NCI-H1092 treated with DMSO at 0.1 percent for 48 hours (cell line): Measurements from ENCODE around the gene MDM4.
A peak's percentile ranks its signal among the peaks of the same experiment; 100 is the strongest.

Experiments used
- DNase-seq: peaks from one replicate; lab custom pipeline; 2025; lab: John Stamatoyannopoulos, UW

MDM4 gene

GRCh38 chr1:204578867-204579664 lies 62.9 kb downstream of the MDM4 start:
- DNase-seq: peak; percentile 57

- DNase-seq: no peak
Observed at GRCh38 chr1:204579681-204580080, 63.5 kb downstream of the MDM4 start.

GRCh38 chr1:204580862-204581261 lies 64.7 kb downstream of the MDM4 start:
- DNase-seq: no peak

DNA sequence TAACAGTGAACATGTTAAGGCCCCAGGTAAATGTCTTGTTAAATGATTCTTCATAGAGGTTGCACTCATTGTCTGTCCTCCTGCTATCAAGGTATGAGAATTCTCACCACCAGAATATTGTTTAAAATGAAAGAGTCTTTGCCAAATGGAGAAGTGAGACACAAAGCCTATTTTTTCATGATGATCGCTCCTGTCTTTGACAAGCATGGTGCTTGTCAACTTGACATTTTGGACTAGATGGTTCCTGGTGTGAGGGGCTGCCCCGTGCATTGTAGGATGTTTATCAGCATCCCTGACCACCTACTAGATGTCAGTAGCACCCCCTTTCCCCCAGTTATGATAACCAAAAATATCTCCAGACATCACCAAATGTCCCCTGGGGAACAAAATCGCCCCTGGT lies 65.6 kb downstream of the MDM4 start:
- DNase-seq: no peak

- peak; percentile 90 for DNase-seq
Observed at GRCh38 chr1:204583909-204584632, 67.9 kb downstream of the MDM4 start.

GRCh38 chr1:204584699-204585372 lies 68.6 kb downstream of the MDM4 start:
- no peak for DNase-seq

GRCh38 chr1:204587621-204588020 lies 71.4 kb downstream of the MDM4 start:
- no peak for DNase-seq

GRCh38 chr1:204588826-204589225 lies 72.6 kb downstream of the MDM4 start:
- no peak for DNase-seq

- no peak for DNase-seq
Observed at GRCh38 chr1:204589409-204590038, 73.3 kb downstream of the MDM4 start.

DNA sequence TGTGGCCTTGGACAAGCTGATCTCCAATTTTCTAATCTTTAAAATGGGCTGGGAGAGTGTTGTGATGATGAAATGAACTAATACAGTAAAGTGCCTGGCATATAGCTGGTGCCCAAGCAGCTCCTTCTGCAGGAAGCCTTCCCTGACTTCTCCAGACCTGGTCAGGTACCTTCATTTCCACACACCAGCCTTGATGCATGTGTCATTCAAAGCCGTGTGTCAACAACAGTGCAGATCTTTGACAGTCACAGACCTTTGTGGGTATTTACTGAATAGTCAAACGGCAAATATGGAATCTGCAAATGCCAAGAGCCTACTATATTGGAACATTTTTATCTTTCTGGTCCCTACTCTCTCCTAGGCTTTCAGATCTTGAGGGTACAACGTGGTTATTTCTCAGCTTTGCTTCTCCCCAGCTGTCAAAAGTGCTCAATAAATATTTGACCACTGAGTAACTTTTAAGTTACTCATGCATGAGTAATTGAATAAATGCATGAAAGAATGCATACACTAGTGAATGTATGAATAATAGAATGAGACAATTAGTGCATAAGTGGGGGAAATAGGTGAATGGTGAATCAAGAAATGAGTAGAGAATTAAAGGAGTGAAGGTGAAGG lies 75.4 kb downstream of the MDM4 start:
- DNase-seq: no peak

- DNase-seq: no peak
Observed at GRCh38 chr1:204592246-204592948, 76.2 kb downstream of the MDM4 start.

GRCh38 chr1:204598319-204598969 lies 82.2 kb downstream of the MDM4 start:
- DNase-seq: no peak

DNA sequence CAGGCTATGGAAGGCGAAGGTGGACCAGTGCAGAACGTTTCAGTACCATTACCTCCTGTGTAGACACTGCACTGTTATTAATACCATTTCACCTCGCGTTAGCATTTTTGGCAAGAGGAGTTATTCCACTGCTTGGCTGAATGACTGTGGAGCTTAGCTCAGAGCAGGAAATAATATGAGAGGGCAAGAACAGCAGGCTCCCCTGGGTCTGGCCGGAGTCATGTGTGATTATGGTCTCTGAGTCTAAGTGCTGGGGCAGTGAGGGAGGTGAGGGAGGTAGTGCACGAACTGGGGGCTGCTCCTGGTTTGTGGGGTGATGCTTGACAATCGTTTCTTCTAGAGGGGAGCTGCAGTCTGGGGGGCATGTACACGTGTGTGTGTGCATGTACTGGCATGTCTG lies 82.9 kb downstream of the MDM4 start:
- no peak for DNase-seq

- no peak for DNase-seq
Observed at GRCh38 chr1:204599596-204599995, 83.4 kb downstream of the MDM4 start.

DNA sequence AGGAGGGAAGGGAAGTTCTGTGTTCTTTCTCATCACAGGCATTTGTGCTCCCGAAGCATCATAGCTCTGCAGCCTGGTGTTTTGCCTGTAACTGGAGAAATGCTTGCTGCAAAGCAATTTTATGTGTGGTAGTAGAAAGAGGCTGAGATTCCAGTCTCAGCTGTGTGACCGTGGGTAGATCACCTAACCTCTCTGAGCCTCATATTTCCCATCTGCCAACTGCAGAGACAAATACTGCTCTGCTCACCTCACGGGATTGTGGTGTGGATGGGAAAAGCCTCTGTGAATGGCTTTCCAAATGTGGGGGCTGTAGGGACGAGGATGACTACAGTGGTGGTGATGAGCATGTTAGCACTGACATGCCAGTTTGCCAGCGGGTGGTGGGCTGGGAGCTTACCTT lies 84.0 kb downstream of the MDM4 start:
- DNase-seq: no peak

DNA sequence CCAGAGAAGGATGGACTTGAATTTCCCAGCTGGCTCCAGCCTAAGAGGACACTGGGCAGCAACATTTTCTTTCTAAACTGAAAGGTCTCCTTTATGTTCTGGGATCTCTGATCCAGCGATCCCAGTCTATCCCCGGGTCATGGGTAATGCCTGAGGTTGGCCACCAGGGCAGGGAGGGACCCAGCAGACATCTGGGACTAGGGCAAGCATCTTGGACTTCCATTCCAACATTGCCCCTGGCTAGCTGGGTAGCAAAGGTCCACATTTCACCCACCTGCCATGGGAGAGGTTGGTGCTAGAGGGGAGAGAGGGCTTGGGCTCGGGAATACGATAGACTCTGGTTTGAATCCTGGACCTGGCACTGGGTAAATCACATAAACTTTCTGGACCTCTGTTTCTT lies 84.8 kb downstream of the MDM4 start:
- no peak for DNase-seq

DNA sequence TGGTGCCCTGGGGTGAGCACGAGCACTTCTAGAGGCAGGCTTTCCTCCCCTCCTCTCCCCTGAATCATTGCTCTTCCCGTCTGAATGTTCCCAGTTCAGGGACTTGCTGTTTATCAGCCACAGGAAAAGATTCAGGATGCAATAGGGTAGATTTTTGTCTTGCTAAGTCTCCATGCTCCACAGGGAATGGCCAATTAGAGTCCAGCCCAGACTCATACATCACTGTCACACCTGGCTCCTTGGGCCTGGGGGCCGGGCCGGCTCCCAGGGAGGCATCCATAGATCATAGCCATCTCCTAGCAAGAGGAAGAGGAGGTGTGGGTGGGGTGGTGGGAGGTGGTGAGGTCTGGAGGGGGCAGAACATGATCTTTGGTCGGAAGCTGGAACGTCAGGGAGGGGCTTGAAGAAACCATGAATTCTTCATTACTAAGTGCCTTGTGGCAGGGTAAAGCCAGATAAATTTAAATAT lies 85.9 kb downstream of the MDM4 start:
- DNase-seq: no peak

DNA sequence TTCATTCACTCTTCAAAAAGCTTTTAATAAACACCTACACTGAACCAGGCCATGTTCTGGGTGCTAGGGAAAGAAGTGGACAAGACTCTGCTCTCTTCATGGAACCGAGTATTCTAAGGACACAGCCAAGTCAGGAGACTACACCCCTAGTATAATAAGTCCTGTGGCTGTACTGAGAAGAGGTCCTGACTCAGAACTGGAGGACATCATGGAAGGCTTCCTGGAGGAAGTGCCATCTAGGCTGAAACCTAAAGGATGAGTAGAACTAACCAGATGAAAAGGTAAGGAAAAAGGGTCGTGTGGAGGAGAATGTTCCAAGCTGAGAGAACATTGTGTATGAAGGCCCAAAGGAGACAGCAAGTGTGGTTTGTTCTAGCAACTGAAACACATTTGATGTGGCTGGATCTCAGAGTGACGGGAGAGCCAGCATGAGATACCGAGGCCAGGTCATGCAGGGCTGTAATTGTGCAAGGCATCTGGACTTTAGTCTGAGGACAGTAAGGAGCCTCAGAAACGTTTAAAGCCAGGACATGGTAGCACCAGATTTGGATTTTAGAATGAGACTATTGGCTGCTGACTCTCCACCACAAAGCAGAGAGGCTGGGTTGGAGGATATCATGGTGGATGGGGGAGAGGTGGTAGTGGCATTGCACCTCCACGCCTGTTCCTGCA lies 86.8 kb downstream of the MDM4 start:
- no peak for DNase-seq

DNA sequence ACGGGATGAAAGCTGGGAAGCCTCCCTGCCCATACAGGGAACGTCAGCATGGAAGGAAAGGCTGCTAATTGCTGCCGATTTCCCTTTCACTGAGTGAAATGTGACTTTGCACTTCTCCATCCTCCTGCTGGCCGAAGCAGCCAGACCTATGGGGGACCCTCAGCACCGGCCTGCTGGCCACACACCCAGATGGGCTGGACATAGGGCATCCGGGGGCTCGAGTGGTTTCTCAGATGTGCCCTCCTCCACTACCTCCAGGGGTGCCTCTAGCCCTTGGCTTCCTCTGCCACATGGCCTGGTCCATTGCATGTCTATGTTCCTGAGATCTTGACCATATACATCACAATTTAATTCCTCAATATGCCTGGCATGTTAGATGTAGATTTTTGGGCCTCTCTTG lies 89.6 kb downstream of the MDM4 start:
- no peak for DNase-seq
